Tibial artery (tissue), 4 donors: ENCODE results near the gene ABTB2.
"Not testable (repeated sequence)": the region's sequence is repeated elsewhere in the genome, so short reads cannot be mapped to it uniquely, and the experiment has no call there.

Experiments used
- DNase-seq, 2 donors: peaks; one replicate each; pipeline ENCODE4 v3.0.0-alpha.2; 2019
- H3K27ac ChIP-seq, 2 donors: fragments of 200-600 bp; sonication (generic) in 1 of 2; 1 replicate in 1 of 2; 2 replicates in 1 of 2; pipeline ENCODE4 v1.5.1; 2018 to 2019; ENCODE audit warnings: mild to moderate bottlenecking in 1 of 2
- H3K27me3 ChIP-seq, 2 donors: fragments of 200-600 bp; sonication (generic) in 1 of 2; one replicate each; pipeline versions ENCODE4 v1.5.1 to v1.6.0; 2016 to 2019
- H3K36me3 ChIP-seq, 3 donors: fragments of 200-600 bp; sonication (generic) in 2 of 3; one replicate each; pipeline ENCODE4 v1.5.1; 2016 to 2019; ENCODE audit warnings: mild to moderate bottlenecking in 2 of 3
- H3K4me1 ChIP-seq, 4 donors: fragments of 200-600 bp; sonication (generic) in 2 of 4; 1 replicate in 3 of 4; 2 replicates in 1 of 4; pipeline ENCODE4 v1.5.1; 2016 to 2019
- H3K4me3 ChIP-seq, 2 donors: fragments of 200-600 bp; sonication (generic) in 1 of 2; 1 replicate in 1 of 2; 2 replicates in 1 of 2; pipeline ENCODE4 v1.5.1; 2018 to 2019; ENCODE audit warnings: mild to moderate bottlenecking in 2 of 2
- H3K9me3 ChIP-seq, 3 donors: fragments of 200-600 bp; sonication (generic) in 1 of 3; one replicate each; pipeline ENCODE4 v1.5.1; 2016 to 2019
- intact Hi-C: fragments of 100-400 bp; cut with DNase I; formaldehyde crosslinking; loops from one replicate; pipeline ENCODE4 v1.15.0; 2023; ENCODE audit warnings: low total_unique reads
- TF ChIP-seq, protein P1 (sequence below), 2 experiments: fragments of 200-600 bp in 1 of 2; fragments of 450-650 bp in 1 of 2; IDR thresholded peaks; one replicate each; pipeline ENCODE4 v1.5.1; 2017 to 2019; ENCODE audit warnings: antibody characterized with exemption in 2 of 2, mild to moderate bottlenecking in 1 of 2, moderate library complexity in 1 of 2

ABTB2 gene

GRCh38 chr11:34387653-34388052, 29.8 kb upstream of the ABTB2 start:
- Histone ChIP-seq H3K4me1 (no peaks in the 10 kb centered on the region), H3K27me3 (no peaks in the 10 kb centered on the region), H3K36me3 (no peaks in the 10 kb centered on the region), H3K4me3 (no peak overlapping the region), H3K9me3 (no peaks in the 10 kb centered on the region), H3K27ac (no peak overlapping the region)
- no peak for DNase-seq
- intact Hi-C loops, result no loop called here
- TF ChIP-seq, protein P1, sequence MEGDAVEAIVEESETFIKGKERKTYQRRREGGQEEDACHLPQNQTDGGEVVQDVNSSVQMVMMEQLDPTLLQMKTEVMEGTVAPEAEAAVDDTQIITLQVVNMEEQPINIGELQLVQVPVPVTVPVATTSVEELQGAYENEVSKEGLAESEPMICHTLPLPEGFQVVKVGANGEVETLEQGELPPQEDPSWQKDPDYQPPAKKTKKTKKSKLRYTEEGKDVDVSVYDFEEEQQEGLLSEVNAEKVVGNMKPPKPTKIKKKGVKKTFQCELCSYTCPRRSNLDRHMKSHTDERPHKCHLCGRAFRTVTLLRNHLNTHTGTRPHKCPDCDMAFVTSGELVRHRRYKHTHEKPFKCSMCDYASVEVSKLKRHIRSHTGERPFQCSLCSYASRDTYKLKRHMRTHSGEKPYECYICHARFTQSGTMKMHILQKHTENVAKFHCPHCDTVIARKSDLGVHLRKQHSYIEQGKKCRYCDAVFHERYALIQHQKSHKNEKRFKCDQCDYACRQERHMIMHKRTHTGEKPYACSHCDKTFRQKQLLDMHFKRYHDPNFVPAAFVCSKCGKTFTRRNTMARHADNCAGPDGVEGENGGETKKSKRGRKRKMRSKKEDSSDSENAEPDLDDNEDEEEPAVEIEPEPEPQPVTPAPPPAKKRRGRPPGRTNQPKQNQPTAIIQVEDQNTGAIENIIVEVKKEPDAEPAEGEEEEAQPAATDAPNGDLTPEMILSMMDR (IDR thresholded peaks at IDR 0.05), result no peak

DNA sequence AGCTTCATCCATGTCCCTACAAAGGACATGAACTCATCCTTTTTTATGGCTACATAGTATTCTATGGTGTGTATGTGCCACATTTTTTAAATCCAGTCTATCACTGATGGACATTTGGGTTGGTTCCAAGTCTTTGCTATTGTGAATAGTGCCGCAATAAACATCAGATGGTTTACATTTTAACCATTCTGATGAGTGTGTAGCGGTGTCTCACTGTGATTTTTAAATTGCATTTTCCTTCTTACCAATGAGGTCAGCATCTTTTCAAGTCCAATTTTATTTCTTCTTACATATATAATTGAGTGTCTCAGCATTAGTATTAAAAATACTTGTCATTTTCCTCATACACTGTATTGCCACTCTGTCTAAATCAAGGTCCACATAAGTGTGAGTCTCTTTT, 28.5 kb upstream of the ABTB2 start:
- H3K4me3 ChIP-seq, H3K4me1 ChIP-seq, H3K27me3 ChIP-seq, DNase-seq, H3K9me3 ChIP-seq, H3K36me3 ChIP-seq, intact Hi-C loops, H3K27ac ChIP-seq: not testable (repeated sequence)

- H3K27me3 ChIP-seq, result no peaks in the 10 kb centered on the region
- DNase-seq, result no peak
- H3K4me3 ChIP-seq, result no peak overlapping the region
- H3K36me3 ChIP-seq, result no peaks in the 10 kb centered on the region
- H3K9me3 ChIP-seq, result peaks cover 0 to 12% (median 0%) of the 10 kb centered on the region in 3 donors
- intact Hi-C loops, result no loop called here
- H3K4me1 ChIP-seq, result no peaks in the 10 kb centered on the region
- no peak overlapping the region for H3K27ac ChIP-seq
- TF ChIP-seq, protein P1 (IDR thresholded peaks at IDR 0.05), result no peak
Measured at GRCh38 chr11:34382532-34383276, 24.9 kb upstream of the ABTB2 start.

DNA sequence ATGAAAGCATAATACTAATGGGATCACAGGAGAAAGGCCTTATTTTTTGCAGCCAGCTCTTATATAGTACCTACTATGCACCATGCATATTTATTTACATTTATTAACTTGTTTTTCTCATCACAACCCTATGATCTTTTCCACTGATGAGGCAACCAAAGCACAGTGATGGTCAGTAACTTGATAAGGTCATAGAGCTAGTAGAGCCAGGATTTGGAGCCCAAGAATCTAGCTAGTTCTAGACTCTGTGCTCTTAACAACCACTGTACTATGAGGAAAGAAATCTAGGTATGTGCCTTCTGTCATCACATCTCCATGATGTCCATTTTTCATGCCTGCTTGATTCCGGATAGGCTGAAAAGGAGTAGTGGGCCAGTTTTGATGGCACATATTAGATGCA, 24.0 kb upstream of the ABTB2 start:
- no peak overlapping the region for H3K4me3 ChIP-seq
- no peak for DNase-seq
- H3K36me3 ChIP-seq, result no peaks in the 10 kb centered on the region
- intact Hi-C loops, result no loop called here
- H3K9me3 ChIP-seq, result peaks cover 0 to 21% (median 8%) of the 10 kb centered on the region in 3 donors
- TF ChIP-seq, protein P1 (IDR thresholded peaks at IDR 0.05), result no peak
- H3K4me1 ChIP-seq, result no peaks in the 10 kb centered on the region
- no peak overlapping the region for H3K27ac ChIP-seq
- no peaks in the 10 kb centered on the region for H3K27me3 ChIP-seq

DNA sequence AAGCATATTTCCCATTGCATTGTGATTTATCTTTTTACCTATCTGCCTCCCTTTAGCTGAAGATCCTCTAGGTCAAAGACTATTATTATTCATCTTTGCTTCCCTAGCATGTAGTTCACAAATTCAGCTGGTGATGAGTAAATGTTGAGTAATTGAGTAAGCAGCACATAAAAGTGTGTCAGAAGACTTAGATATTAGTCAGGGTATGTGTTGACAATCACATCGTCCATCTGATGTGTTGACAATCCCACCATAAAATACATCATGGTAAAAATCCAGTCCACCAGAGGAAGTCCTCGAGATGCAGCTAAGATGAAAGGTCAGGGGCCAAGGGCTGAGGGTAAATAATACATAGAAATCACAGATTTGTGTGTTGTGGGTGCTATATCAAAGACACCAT, 22.9 kb upstream of the ABTB2 start:
- peaks cover 0 to 30% (median 18%) of the 10 kb centered on the region in 3 donors for H3K9me3 ChIP-seq
- intact Hi-C loops, result no loop called here

DNA sequence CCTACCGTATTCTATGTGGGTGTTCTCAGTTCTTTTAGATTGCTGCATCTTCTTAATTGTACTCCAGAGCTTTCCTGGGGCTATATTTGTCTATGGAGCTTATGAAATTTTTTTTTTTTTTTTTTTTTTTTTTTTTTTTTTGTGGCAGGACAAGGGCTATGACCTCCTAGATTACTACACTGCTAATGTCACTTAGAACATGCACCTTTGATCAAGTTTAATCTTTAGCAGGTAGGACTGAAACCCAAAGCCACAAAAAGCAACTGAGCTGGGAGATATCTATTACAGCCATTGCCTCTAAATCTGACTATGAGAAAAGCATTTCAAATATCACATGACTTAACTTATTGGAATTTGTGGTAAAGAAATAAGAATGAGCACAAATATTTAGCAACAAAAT, 21.7 kb upstream of the ABTB2 start:
- intact Hi-C loops, result no loop called here
- TF ChIP-seq, protein P1 (IDR thresholded peaks at IDR 0.05), result no peak

More for the DNA sequence above, 22.9 kb upstream of the ABTB2 start:
- TF ChIP-seq, protein P1 (IDR thresholded peaks at IDR 0.05), result no peak
- Histone ChIP-seq H3K4me3 (no peak overlapping the region), H3K27me3 (no peaks in the 10 kb centered on the region), H3K4me1 (no peaks in the 10 kb centered on the region), H3K27ac (no peak overlapping the region), H3K36me3 (no peaks in the 10 kb centered on the region)
- DNase-seq, result no peak

More for the DNA sequence above, 21.7 kb upstream of the ABTB2 start:
- Histone ChIP-seq H3K4me3 (no peak overlapping the region), H3K27ac (no peak overlapping the region), H3K36me3 (no peaks in the 10 kb centered on the region), H3K9me3 (peaks cover 0 to 30% (median 20%) of the 10 kb centered on the region in 3 donors), H3K4me1 (no peaks in the 10 kb centered on the region), H3K27me3 (no peaks in the 10 kb centered on the region)
- DNase-seq, result no peak
